Naive thymus-derived CD8-positive, alpha-beta T cell (primary cell): ENCODE data around the gene MINDY4. TPM values are rescaled to one million over a fixed set of nuclear protein-coding genes. Genes with fewer than 3 reads are reported as not detected.

Experiments
- ATAC-seq, 2 donors: fragments of 150-1000 bp; cut with Tn5 transposase in 1 of 2; sonication (Bioruptor Pico), chemical (Tn5 transposase) in 1 of 2; 1 replicate in 1 of 2; 2 replicates in 1 of 2; pipeline ENCODE4 v1.10.0; 2021; ENCODE audit warnings: mild to moderate bottlenecking in 2 of 2, moderate library complexity in 2 of 2
- POLR2A ChIA-PET: fragments of 350-600 bp; sonication (Branson Sonifier 250); formaldehyde crosslinking; loops from one replicate; lab custom pipeline; 2021; ENCODE audit warnings: antibody characterized with exemption; lab: Charles Lee
- DNase-seq, 10 donors: peaks; one replicate each; pipeline versions ENCODE4 v3.0.0 to v3.0.0-alpha.2; 2020 to 2022
- H3K27ac Mint-ChIP-seq, 10 donors: one replicate each; pipeline ENCODE4 v1.8.0; 2020 to 2022; ENCODE audit warnings: mild to moderate bottlenecking in 10 of 10, mixed read lengths in 10 of 10, moderate library complexity in 4 of 10, inconsistent platforms in 1 of 10
- H3K27me3 Mint-ChIP-seq, 5 donors: one replicate each; pipeline ENCODE4 v1.8.0; 2021 to 2022; ENCODE audit warnings: mixed read lengths in 5 of 5
- H3K36me3 Mint-ChIP-seq, 3 donors: one replicate each; pipeline ENCODE4 v1.8.0; 2020 to 2022; ENCODE audit warnings: mixed read lengths in 3 of 3, mild to moderate bottlenecking in 2 of 3, inconsistent platforms in 1 of 3
- H3K4me1 Mint-ChIP-seq, 4 donors: one replicate each; pipeline ENCODE4 v1.8.0; 2021 to 2022; ENCODE audit warnings: mixed read lengths in 4 of 4
- H3K4me3 Mint-ChIP-seq, 10 donors: one replicate each; pipeline ENCODE4 v1.8.0; 2020 to 2022; ENCODE audit warnings: mild to moderate bottlenecking in 10 of 10, mixed read lengths in 10 of 10, moderate library complexity in 6 of 10, inconsistent platforms in 1 of 10
- H3K9me3 Mint-ChIP-seq, 9 donors: one replicate each; pipeline ENCODE4 v1.8.0; 2020 to 2022; ENCODE audit warnings: mixed read lengths in 9 of 9, mild to moderate bottlenecking in 3 of 9, inconsistent platforms in 1 of 9, moderate library complexity in 1 of 9
- polyA plus RNA-seq, 3 donors: library from polyadenylated mRNA; unstranded; fragments of 300-500 nt; fragmentation: Illumina TruSeq; gene quantifications; one replicate each; pipeline ENCODE4 v1.2.3, GENCODE V29; 2021
- total RNA-seq, 8 experiments: library from RNA in 2 of 8; stranded (reverse) in 2 of 8; gene quantifications; one replicate each; pipeline ENCODE4 v1.2.3 and lab custom pipeline; 2021 to 2026

Gene MINDY4
- total and polyA plus RNA-seq, 5 experiments from 2014 or later, result 0.44 to 1.5 (median 0.84) TPM

DNA sequence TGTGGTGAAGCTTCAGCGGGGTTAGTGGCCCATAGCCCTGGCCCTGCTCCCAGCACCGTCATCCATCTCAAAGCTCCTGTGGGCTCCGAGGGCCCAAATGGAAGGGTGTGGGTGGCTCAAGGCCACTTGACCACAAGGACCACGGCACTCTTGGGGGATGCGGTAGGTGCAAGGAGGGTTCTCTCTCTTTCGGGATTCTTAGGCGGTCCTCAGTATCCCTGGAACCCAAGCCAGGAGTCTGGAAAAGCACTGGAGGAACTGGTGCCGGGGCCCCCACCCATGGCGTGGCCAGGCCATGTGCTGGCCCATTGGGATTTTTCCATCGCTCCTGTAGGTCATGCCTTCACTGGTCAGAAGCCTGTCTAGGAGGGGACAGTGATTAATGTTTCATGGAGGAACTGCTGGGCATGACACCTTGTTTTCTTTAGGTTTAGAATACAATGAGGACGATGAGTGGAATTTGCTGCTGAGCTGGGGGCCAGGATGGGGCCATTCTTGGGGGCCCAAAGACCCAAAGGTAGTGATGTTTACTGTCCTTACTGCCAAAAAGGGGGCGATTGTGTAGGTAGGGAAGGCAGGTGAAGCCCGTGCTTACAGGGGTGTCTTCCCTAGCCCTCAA, 157.1 kb downstream of the MINDY4 start:
- Mint-ChIP-seq H3K4me3 (no peak overlapping the region), H3K4me1 (no peaks in the 10 kb centered on the region), H3K9me3 (peaks cover 0 to 13% (median 3%) of the 10 kb centered on the region in 9 donors), H3K27me3 (peaks cover 0 to 7% (median 0%) of the 10 kb centered on the region in 5 donors), H3K27ac (no peak overlapping the region), H3K36me3 (no peaks in the 10 kb centered on the region)
- DNase-seq, result peak in 1 of 10 donors; percentile 37
- POLR2A ChIA-PET, result no interaction called here
- ATAC-seq, result no peak

DNA sequence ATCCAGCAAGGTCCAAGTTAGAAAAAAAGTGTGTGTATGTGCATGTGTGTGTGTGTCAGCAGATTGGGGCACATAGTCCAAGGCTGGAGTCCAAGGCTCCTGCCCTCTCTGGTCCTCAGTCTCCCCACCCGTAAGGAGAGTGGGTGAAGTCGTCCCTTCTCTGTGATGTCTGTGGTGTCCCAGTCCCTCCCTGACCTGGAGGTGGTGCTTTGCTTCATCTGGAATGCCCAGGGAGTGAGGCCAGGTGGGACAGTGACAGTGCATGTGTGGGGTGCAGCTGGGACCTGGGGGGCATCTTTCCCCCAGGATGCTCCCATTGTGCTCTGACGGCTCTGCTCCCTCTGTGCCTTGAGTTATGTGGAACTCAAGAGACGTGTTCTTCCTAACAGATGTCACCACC, 158.5 kb downstream of the MINDY4 start:
- no peaks in the 10 kb centered on the region for H3K36me3 Mint-ChIP-seq
- POLR2A ChIA-PET, result no interaction called here
- no peak overlapping the region for H3K4me3 Mint-ChIP-seq
- peaks cover 0 to 12% (median 0%) of the 10 kb centered on the region in 5 donors for H3K27me3 Mint-ChIP-seq
- peaks cover 0 to 13% (median 3%) of the 10 kb centered on the region in 9 donors for H3K9me3 Mint-ChIP-seq
- no peaks in the 10 kb centered on the region for H3K4me1 Mint-ChIP-seq
- no peak for ATAC-seq
- peak in 1 of 10 donors; percentile 54 for DNase-seq
- no peak overlapping the region for H3K27ac Mint-ChIP-seq

DNA sequence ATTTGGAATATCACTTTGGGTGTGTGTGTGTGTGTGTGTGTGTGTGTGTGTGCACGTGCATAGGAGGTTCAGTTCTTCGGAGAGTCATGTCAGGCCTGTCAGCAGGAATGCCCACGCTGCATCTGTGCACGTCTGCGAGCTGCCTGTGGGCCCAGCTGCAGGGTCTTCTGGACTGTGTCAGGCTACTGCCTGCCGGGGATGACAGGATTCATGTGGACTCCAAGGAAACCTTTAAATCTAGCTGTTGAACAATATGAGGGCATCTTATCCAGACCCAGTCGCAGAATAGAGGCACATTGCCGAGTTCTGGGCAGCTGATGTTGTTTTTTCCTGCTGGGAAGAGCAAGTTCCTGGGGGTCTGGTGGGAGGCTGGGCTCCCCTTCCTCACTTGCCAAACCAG, 159.4 kb downstream of the MINDY4 start:
- no peaks in the 10 kb centered on the region for H3K36me3 Mint-ChIP-seq
- POLR2A ChIA-PET, result no interaction called here
- DNase-seq, result peak in 1 of 10 donors; percentile 41
- H3K4me1 Mint-ChIP-seq, result no peaks in the 10 kb centered on the region
- H3K27ac Mint-ChIP-seq, result no peak overlapping the region
- H3K9me3 Mint-ChIP-seq, result peaks cover 0 to 13% (median 3%) of the 10 kb centered on the region in 9 donors
- no peak overlapping the region for H3K4me3 Mint-ChIP-seq
- no peak for ATAC-seq
- H3K27me3 Mint-ChIP-seq, result peaks cover 0 to 12% (median 0%) of the 10 kb centered on the region in 5 donors

DNA sequence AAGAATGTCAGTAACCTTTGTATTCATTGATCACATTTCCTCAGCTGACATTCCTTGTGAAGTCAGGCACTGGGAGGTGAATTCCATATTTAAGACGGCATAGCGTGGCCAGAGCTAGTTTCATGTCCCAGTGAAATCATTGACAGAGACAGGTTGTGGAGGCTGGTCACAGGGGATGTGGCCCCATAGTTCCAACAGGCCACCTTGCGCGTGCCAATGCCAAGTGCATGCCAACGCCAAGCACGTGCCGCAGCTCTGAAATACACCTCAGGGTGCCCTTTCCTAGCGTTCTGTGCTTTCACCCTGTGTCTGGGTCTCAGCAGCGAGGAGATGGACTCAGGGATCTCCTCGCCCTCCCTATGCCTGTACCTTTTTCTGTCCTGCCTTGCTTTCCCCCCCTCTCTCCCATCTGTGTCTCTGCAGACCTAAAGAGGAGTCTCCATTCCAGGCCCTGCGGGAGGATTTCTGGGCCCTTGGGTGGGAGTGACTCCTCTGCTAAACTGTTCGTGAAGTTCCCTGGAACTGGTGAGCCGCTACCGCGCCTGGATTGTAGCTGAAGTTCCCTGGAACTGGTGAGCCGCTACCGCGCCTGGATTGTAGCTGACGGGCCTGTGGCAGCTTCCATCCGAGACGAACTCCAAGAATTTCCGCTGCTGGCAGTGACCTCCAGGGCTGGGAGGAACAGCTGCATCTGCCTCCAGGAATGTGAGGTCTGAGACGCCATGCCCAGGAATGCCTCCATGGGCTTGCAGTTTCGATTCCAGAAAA, 160.1 kb downstream of the MINDY4 start:
- ATAC-seq (no peak), DNase-seq (peak in 2 of 10 donors; percentile 10 to 56)
- Mint-ChIP-seq H3K27ac (no peak overlapping the region), H3K4me1 (no peaks in the 10 kb centered on the region), H3K4me3 (no peak overlapping the region), H3K9me3 (peaks cover 0 to 11% (median 3%) of the 10 kb centered on the region in 9 donors), H3K27me3 (peaks cover 0 to 14% (median 0%) of the 10 kb centered on the region in 5 donors), H3K36me3 (no peaks in the 10 kb centered on the region)
- POLR2A ChIA-PET, result no interaction called here

DNA sequence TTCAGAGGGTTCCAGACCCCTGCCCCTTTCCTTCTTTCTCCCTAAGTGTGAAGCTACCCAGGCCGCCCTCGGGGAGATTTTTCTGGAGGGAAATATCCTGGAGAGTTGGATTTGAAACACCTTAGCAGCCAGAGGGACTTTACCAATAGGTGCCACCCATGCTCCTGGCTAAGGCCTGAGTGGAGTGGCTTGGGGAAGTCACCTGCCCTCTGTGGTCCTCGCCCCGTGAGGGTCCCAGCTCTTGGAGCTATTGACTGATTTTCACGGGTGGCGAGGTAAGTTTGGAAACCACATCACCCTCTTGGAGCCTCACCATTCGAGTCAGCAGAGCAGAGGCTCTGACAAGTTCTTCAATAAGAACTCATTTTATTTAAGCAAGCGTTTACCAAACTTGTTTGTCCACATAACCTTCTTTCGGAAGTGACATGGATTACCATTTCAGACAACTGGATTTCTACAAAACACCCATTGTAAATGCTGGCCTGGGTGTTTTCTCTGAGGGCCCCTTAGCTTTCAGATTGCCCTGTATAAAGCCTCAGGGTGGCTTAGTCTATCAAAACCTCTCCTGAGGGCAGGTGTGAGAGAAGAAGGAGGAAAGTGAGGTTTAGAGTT, 160.8 kb downstream of the MINDY4 start:
- ATAC-seq (no peak), DNase-seq (peak in 1 of 10 donors; percentile 57)
- POLR2A ChIA-PET, result no interaction called here
- Mint-ChIP-seq H3K9me3 (peaks cover 0 to 6% (median 0%) of the 10 kb centered on the region in 9 donors), H3K4me3 (no peak overlapping the region), H3K4me1 (no peaks in the 10 kb centered on the region), H3K36me3 (no peaks in the 10 kb centered on the region), H3K27me3 (peaks cover 0 to 17% (median 0%) of the 10 kb centered on the region in 5 donors), H3K27ac (no peak overlapping the region)

DNA sequence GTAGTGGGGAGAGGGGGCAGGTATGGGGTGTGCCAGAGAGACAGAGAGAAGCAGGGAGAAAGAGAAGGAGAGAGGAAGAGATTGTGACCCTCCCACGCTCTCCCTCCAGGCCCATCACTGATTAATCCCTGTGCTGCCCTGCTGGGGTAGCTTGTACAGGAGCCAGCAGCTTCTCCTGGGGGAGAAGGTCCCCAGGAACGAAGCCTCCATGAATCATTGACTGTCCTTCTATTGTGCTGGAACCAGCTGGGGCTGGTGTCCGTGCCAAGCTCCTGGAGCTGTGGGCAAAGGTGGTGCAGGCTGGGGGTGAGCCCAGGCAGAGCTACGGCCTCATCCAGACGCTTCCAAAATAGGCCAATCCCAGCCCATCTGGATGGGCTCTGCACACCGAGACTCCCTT, 161.3 kb downstream of the MINDY4 start:
- no peak for DNase-seq
- Mint-ChIP-seq H3K4me1 (no peaks in the 10 kb centered on the region), H3K27me3 (peaks cover 0 to 17% (median 1%) of the 10 kb centered on the region in 5 donors), H3K27ac (no peak overlapping the region), H3K9me3 (peaks cover 0 to 3% (median 0%) of the 10 kb centered on the region in 9 donors), H3K4me3 (no peak overlapping the region), H3K36me3 (no peaks in the 10 kb centered on the region)
- ATAC-seq, result no peak
- POLR2A ChIA-PET, result no interaction called here

DNA sequence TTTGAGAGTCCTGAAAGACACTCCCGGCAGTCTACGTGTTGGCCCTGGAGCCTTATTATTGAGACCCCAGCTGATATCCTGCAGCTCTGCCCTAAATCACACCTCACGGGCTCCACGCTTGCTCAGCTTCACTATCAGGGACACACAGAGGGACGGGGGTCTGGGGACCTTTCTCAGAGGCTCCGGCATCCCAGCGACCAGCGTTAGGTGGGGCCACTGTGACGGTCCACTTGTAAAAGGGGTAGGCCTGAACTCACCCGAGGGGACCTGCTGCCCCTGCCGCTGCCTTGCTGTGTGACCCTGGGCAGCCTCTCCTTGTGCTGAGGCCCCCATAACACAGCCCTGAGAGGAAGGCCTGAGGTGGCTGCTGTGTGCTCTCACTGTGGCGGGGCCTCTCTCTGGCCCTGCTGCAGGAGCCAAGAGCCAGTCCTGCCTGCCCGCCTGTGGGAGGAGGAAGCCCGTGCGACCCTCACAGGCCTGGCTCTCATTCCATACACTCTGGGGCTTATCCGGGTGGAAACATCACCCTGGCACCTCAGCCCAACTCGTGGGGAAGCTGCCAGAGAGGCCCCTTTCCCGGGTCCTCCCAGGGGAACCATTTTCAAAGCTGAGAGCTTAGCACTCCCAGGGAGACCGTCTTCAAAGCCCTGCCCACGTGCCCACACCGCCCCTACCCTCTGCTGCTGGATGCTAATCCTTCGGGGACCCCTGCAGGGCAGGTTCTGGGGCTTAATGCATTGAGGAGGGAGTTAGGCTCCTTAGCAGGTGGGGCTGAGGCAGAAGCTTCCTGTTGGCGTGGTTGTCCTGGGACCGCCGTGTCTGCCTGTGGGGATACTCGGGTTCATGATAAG, 162.1 kb downstream of the MINDY4 start:
- Mint-ChIP-seq H3K4me3 (no peak overlapping the region), H3K27me3 (peaks cover 0 to 17% (median 3%) of the 10 kb centered on the region in 5 donors), H3K4me1 (no peaks in the 10 kb centered on the region), H3K27ac (no peak overlapping the region), H3K36me3 (no peaks in the 10 kb centered on the region), H3K9me3 (peaks cover 0 to 2% (median 0%) of the 10 kb centered on the region in 9 donors)
- no peak for ATAC-seq
- POLR2A ChIA-PET, result no interaction called here
- peak in 2 of 10 donors; percentile 15 to 28 for DNase-seq

DNA sequence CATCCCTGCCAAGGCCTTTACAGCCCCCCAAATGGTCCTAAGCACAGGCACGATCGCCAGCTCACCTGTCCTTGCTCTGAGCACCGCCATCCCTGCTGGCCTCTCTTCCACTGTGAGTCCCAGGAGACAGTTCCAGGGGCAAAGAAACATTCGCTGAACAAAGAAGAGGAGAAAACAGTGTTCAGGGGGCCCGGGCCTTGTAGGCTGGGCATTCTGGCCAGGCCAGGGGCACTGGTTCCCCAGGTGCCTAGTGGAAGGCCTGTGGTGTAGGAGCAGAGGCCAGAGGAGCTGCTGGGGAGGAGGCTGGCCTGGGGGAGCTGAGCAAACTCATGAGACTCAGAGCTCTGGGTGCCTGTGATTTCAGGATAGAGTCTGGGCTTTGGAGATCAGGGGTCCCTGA, 163.0 kb downstream of the MINDY4 start:
- H3K36me3 Mint-ChIP-seq, result no peaks in the 10 kb centered on the region
- peaks cover 0 to 18% (median 3%) of the 10 kb centered on the region in 5 donors for H3K27me3 Mint-ChIP-seq
- H3K27ac Mint-ChIP-seq, result no peak overlapping the region
- ATAC-seq (no peak), DNase-seq (peak in 1 of 10 donors; percentile 36)
- H3K4me3 Mint-ChIP-seq, result no peak overlapping the region
- POLR2A ChIA-PET, result no interaction called here
- no peaks in the 10 kb centered on the region for H3K4me1 Mint-ChIP-seq
- peaks cover 0 to 2% (median 0%) of the 10 kb centered on the region in 9 donors for H3K9me3 Mint-ChIP-seq

DNA sequence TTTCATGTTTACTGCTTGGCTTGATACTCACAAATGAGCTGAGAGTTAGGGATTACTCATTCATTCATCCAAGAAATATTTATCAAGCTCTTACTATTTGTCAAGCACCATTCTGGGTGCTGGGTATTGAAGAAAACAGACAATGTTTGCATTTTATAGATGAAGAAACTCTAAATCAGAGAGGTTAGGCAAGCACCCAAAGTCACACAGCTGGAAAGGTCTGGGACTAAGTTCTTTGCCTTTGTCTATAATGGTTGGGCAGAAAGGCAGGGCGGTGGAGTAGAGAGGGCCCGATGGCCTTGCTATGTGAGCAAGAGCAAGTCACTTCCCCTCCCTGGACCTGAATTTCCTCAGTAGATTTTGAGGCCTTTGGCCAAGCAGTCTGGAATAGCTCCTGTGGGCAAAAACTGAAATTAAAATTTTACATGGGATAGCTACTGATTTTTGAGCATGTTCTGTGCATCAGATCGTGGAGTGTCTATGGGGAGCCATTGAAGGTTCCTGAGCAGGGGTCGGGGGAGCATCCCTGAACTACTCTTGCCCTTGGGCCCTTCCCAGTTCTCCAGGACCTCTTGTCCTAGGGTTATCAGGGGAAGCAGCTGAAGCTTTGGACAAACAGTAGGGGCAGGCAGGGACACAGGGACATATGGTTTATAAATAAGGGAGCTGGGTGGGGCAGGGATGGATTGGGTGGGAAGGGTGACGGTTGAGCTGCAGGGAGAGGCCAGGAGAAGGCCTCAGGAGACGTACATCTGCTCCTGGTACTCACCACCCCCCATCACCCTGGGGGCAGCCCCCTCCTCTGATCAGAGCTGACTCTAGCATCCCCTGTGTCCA, 163.7 kb downstream of the MINDY4 start:
- H3K27me3 Mint-ChIP-seq, result peaks cover 4 to 17% (median 10%) of the 10 kb centered on the region in 5 donors
- POLR2A ChIA-PET, result no interaction called here

DNA sequence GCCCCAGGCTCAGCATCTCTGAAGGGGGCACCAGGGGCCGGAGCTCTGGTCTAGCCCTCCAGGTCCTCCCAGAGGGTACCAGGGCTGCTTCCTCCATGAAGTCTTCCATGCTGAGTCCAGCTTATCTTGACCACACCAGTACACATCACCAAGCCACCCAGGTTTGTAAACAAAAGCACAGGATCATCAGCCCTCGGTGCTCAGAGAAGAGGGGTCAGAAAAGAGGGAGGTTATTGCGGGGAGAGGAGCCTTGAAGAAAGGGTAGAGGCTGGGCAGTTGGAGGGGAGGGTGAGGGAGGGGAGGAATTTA, 164.3 kb downstream of the MINDY4 start:
- Mint-ChIP-seq H3K36me3 (peaks cover 0 to 2% (median 0%) of the 10 kb centered on the region in 3 donors), H3K4me1 (no peaks in the 10 kb centered on the region), H3K9me3 (peaks cover 0 to 1% (median 0%) of the 10 kb centered on the region in 9 donors), H3K27ac (no peak overlapping the region), H3K4me3 (no peak overlapping the region), H3K27me3 (peaks cover 8 to 20% (median 16%) of the 10 kb centered on the region in 5 donors)
- ATAC-seq (no peak), DNase-seq (peak in 1 of 10 donors; percentile 59)
- POLR2A ChIA-PET, result no interaction called here

More for the DNA sequence above, 163.7 kb downstream of the MINDY4 start:
- Mint-ChIP-seq H3K36me3 (peaks cover 0 to 2% (median 0%) of the 10 kb centered on the region in 3 donors), H3K9me3 (peaks cover 0 to 1% (median 0%) of the 10 kb centered on the region in 9 donors), H3K4me1 (no peaks in the 10 kb centered on the region), H3K27ac (no peak overlapping the region), H3K4me3 (no peak overlapping the region)
- ATAC-seq (no peak), DNase-seq (no peak)

DNA sequence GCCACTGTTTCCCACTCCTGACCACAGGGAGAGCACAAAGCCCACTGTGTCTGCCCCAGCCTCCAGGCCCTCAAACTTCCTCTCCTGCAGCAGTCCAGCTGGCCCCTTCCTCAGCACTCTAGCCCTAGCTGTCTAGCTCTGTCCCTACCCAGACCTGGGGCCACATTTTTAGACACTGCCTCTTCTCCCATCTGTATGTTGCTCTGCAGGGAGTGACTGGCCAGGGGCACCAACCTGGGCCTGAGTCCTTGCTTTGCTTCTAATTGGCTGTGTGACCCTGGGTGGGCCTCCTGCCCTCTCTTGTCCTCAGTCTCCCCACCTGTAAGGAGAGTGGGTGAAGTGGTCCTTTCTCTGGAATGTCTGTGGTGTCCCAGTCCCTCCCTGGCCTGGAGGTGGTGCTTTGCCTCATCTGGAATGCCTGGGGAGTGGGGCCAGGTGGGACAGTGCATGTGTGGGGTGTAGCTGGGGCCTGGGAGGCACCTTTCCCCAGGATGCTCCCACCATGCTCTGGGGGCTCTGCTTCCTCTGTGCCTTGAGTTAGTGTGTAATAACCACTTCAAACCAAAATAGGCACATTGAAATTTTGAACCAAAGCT, 165.5 kb downstream of the MINDY4 start:
- H3K27ac Mint-ChIP-seq, result no peak overlapping the region
- H3K27me3 Mint-ChIP-seq, result peaks cover 11 to 26% (median 24%) of the 10 kb centered on the region in 5 donors
- POLR2A ChIA-PET, result no interaction called here
- H3K4me3 Mint-ChIP-seq, result no peak overlapping the region
- H3K36me3 Mint-ChIP-seq, result peaks cover 0 to 2% (median 0%) of the 10 kb centered on the region in 3 donors
- ATAC-seq, result no peak
- DNase-seq, result no peak
- H3K9me3 Mint-ChIP-seq, result peaks cover 0 to 1% (median 0%) of the 10 kb centered on the region in 9 donors
- H3K4me1 Mint-ChIP-seq, result no peaks in the 10 kb centered on the region
